NCI-H1417 (cell line): Measurements from ENCODE around the gene ETV6.
A peak's percentile ranks its signal among the peaks of the same experiment; 100 is the strongest.
"Not testable (repeated sequence)": the region's sequence is repeated elsewhere in the genome, so short reads cannot be mapped to it uniquely, and the experiment has no call there.

ENCODE experiments used
- DNase-seq, 3 experiments: peaks; one replicate each; lab custom pipeline; 2025; lab: John Stamatoyannopoulos, UW

Gene ETV6

GRCh38 chr12:11884706-11885105, 235.2 kb downstream of the ETV6 start:
- DNase-seq, result peak in 1 of 3 experiments; percentile 39

GRCh38 chr12:11885261-11886038, 236.0 kb downstream of the ETV6 start:
- DNase-seq, result peak in 2 of 3 experiments; percentile 80 to 97

- no peak for DNase-seq
These were observed 236.9 kb downstream of the ETV6 start for GRCh38 chr12:11886339-11886738.

- DNase-seq, result no peak
These were observed 238.6 kb downstream of the ETV6 start for GRCh38 chr12:11888029-11888428.

- DNase-seq, result no peak
These were observed 241.9 kb downstream of the ETV6 start for GRCh38 chr12:11891346-11891745.

GRCh38 chr12:11891754-11892386, 242.4 kb downstream of the ETV6 start:
- DNase-seq, result peak in 1 of 3 experiments; percentile 11

GRCh38 chr12:11893998-11894397, 244.5 kb downstream of the ETV6 start:
- no peak for DNase-seq

GRCh38 chr12:11894890-11895289, 245.4 kb downstream of the ETV6 start:
- DNase-seq, result no peak

- DNase-seq, result no peak
These were observed 246.1 kb downstream of the ETV6 start for GRCh38 chr12:11895421-11896078.

GRCh38 chr12:11896417-11896929, 247.0 kb downstream of the ETV6 start:
- peak; percentile 20 to 76 (median 22) for DNase-seq

- DNase-seq, result no peak
These were observed 248.4 kb downstream of the ETV6 start for GRCh38 chr12:11897923-11898322.

GRCh38 chr12:11901701-11902524, 252.4 kb downstream of the ETV6 start:
- no peak for DNase-seq

GRCh38 chr12:11902525-11902875, 253.0 kb downstream of the ETV6 start:
- DNase-seq, result no peak

- no peak for DNase-seq
These were observed 254.7 kb downstream of the ETV6 start for GRCh38 chr12:11904124-11904523.

GRCh38 chr12:11905534-11905933, 256.1 kb downstream of the ETV6 start:
- no peak for DNase-seq

GRCh38 chr12:11906286-11906935, 256.9 kb downstream of the ETV6 start:
- peak in 1 of 3 experiments; percentile 19 for DNase-seq

- DNase-seq, result no peak
These were observed 258.2 kb downstream of the ETV6 start for GRCh38 chr12:11907625-11908024.

- not testable (repeated sequence) for DNase-seq
These were observed 259.9 kb downstream of the ETV6 start for GRCh38 chr12:11909406-11909805.

- DNase-seq, result no peak
These were observed 266.6 kb downstream of the ETV6 start for GRCh38 chr12:11916113-11916512.

- no peak for DNase-seq
These were observed 267.3 kb downstream of the ETV6 start for GRCh38 chr12:11916771-11917170.

GRCh38 chr12:11917501-11917900, 268.0 kb downstream of the ETV6 start:
- DNase-seq, result peak in 1 of 3 experiments; percentile 12
